Activated CD8-positive, alpha-beta T cell treated with anti-CD3 and anti-CD28 coated beads for 36 hours (primary cell): ENCODE results near the gene MTMR3. TPM values are rescaled to one million over a fixed set of nuclear protein-coding genes. Genes with fewer than 3 reads are reported as not detected.
"Not testable (repeated sequence)": the region's sequence is repeated elsewhere in the genome, so short reads cannot be mapped to it uniquely, and the experiment has no call there.

Experiments
- ATAC-seq: fragments of 200-7000 bp; cut with Tn5 transposase; one replicate; pipeline ENCODE4 v1.10.0; 2021; ENCODE audit warnings: mild to moderate bottlenecking, moderate library complexity
- CTCF ChIA-PET: fragments of 350-600 bp; sonication (Branson Sonifier 250); formaldehyde crosslinking; loops from one replicate; lab custom pipeline; 2021; ENCODE audit warnings: antibody characterized with exemption; lab: Charles Lee
- POLR2A ChIA-PET: fragments of 350-600 bp; sonication (Branson Sonifier 250); formaldehyde crosslinking; loops from one replicate; lab custom pipeline; 2021; ENCODE audit warnings: antibody characterized with exemption; lab: Charles Lee
- DNase-seq: peaks from one replicate; pipeline ENCODE4 v3.0.0-alpha.2; 2020
- H3K27ac Mint-ChIP-seq: one replicate; pipeline ENCODE4 v1.8.0; 2021; ENCODE audit warnings: mild to moderate bottlenecking, mixed read lengths
- H3K27me3 Mint-ChIP-seq: one replicate; pipeline ENCODE4 v1.8.0; 2021; ENCODE audit warnings: mixed read lengths
- H3K36me3 Mint-ChIP-seq: one replicate; pipeline ENCODE4 v1.8.0; 2021; ENCODE audit warnings: low read depth, mixed read lengths
- H3K4me1 Mint-ChIP-seq: one replicate; pipeline ENCODE4 v1.8.0; 2021; ENCODE audit warnings: low read depth, mixed read lengths
- H3K4me3 Mint-ChIP-seq: one replicate; pipeline ENCODE4 v1.8.0; 2021; ENCODE audit warnings: mild to moderate bottlenecking, moderate library complexity, mixed read lengths
- H3K9me3 Mint-ChIP-seq: one replicate; pipeline ENCODE4 v1.8.0; 2021; ENCODE audit warnings: mixed read lengths
- intact Hi-C: fragments of 100-400 bp; cut with micrococcal nuclease; formaldehyde crosslinking; loops from one replicate; pipeline ENCODE4 v1.10.0; 2022
- total RNA-seq, 2 experiments: library from RNA; stranded (reverse); gene quantifications; one replicate each; pipeline ENCODE4 v1.2.3, GENCODE V29; 2021
- TF ChIP-seq, protein P1 (sequence below): fragments of 200-600 bp; IDR thresholded peaks from one replicate; pipeline ENCODE4 v1.8.0; 2022; ENCODE audit warnings: antibody characterized with exemption, mild to moderate bottlenecking

MTMR3 gene
- total RNA-seq, 2 experiments from 2014 or later: 19.5 to 21.3 TPM

DNA sequence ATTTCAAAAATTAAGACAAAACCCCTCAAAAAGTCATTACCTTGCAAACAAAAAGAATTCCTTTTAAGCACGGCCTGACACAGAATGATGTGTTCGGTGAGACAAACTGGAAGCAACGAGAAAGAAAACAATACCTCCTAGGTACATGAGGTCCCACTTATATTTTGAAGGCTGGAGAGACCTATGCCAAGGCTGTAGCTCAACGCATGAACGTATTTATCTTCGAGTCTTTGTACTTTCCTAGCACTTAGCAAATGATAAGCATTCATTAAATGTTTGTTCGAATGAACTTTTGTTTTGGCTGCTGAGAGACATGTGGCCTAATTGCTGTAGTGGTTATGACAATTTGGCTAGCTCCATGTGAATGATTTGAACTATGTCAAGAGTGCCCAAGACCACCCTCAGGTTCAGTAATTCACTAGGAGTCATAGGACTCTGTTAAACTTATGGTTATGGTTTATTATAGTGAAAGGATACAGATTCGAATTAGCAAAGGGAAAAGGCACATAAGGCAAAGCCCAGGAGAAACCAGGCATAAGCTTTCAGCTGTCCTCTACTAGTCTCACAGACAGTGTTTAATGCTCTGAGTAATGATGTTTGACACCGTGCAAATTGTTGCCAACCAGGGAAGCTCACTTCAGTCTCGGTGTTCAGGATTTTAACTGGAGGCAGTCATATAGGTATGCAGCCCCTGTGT, 171.2 kb downstream of the MTMR3 start:
- H3K9me3 Mint-ChIP-seq: peaks cover 8% of the 10 kb centered on the region
- DNase-seq (no peak), ATAC-seq (no peak)
- no peak overlapping the region for H3K27ac Mint-ChIP-seq
- TF ChIP-seq, protein P1, sequence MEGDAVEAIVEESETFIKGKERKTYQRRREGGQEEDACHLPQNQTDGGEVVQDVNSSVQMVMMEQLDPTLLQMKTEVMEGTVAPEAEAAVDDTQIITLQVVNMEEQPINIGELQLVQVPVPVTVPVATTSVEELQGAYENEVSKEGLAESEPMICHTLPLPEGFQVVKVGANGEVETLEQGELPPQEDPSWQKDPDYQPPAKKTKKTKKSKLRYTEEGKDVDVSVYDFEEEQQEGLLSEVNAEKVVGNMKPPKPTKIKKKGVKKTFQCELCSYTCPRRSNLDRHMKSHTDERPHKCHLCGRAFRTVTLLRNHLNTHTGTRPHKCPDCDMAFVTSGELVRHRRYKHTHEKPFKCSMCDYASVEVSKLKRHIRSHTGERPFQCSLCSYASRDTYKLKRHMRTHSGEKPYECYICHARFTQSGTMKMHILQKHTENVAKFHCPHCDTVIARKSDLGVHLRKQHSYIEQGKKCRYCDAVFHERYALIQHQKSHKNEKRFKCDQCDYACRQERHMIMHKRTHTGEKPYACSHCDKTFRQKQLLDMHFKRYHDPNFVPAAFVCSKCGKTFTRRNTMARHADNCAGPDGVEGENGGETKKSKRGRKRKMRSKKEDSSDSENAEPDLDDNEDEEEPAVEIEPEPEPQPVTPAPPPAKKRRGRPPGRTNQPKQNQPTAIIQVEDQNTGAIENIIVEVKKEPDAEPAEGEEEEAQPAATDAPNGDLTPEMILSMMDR: no peak
- POLR2A ChIA-PET: no interaction called here
- H3K4me3 Mint-ChIP-seq: no peak overlapping the region
- peaks cover 6% of the 10 kb centered on the region for H3K27me3 Mint-ChIP-seq
- H3K36me3 Mint-ChIP-seq: peaks cover 2% of the 10 kb centered on the region
- CTCF ChIA-PET: interaction anchor here (1.0 to 2.0 kb wide), 5 partner anchors 15 to 418 kb away, joined by 3 to 6 read pairs (median 4); no protein-coding TSS in a partner anchor
- intact Hi-C loops: no loop called here
- no peaks in the 10 kb centered on the region for H3K4me1 Mint-ChIP-seq

GRCh38 chr22:30054764-30055069, 171.7 kb downstream of the MTMR3 start:
- Mint-ChIP-seq H3K27ac (no peak overlapping the region), H3K4me1 (no peaks in the 10 kb centered on the region), H3K9me3 (peaks cover 8% of the 10 kb centered on the region), H3K27me3 (peaks cover 6% of the 10 kb centered on the region), H3K4me3 (no peak overlapping the region), H3K36me3 (peaks cover 2% of the 10 kb centered on the region)
- intact Hi-C loops: no loop called here
- DNase-seq (no peak), ATAC-seq (no peak)
- CTCF ChIA-PET: interaction anchor here (1.0 to 2.0 kb wide), 5 partner anchors 15 to 419 kb away, joined by 3 to 6 read pairs (median 4); no protein-coding TSS in a partner anchor
- POLR2A ChIA-PET: no interaction called here
- TF ChIP-seq, protein P1: no peak

- Mint-ChIP-seq H3K4me1 (no peaks in the 10 kb centered on the region), H3K27me3 (peaks cover 6% of the 10 kb centered on the region), H3K4me3 (no peak overlapping the region), H3K36me3 (peaks cover 2% of the 10 kb centered on the region), H3K9me3 (peaks cover 8% of the 10 kb centered on the region), H3K27ac (no peak overlapping the region)
- no peak for DNase-seq
- ATAC-seq: no peak
- intact Hi-C loops: no loop called here
- TF ChIP-seq, protein P1: no peak
- POLR2A ChIA-PET: no interaction called here
- CTCF ChIA-PET: interaction anchor here (1.4 to 1.5 kb wide), 2 partner anchors 16 to 194 kb away, joined by 3 to 4 read pairs; no protein-coding TSS in a partner anchor
Measured at GRCh38 chr22:30056015-30056414, 173.0 kb downstream of the MTMR3 start.

- Mint-ChIP-seq H3K27me3 (peaks cover 7% of the 10 kb centered on the region), H3K4me1 (no peaks in the 10 kb centered on the region), H3K4me3 (no peak overlapping the region), H3K27ac (no peak overlapping the region), H3K36me3 (peaks cover 2% of the 10 kb centered on the region), H3K9me3 (peaks cover 8% of the 10 kb centered on the region)
- TF ChIP-seq, protein P1: no peak
- ATAC-seq (no peak), DNase-seq (no peak)
- ChIA-PET CTCF (interaction anchor here (2.3 kb wide), 1 partner anchor 10 kb away, joined by 5 read pairs; no protein-coding TSS in a partner anchor), POLR2A (no interaction called here)
- intact Hi-C loops: no loop called here
Measured at GRCh38 chr22:30057375-30057774, 174.4 kb downstream of the MTMR3 start.

DNA sequence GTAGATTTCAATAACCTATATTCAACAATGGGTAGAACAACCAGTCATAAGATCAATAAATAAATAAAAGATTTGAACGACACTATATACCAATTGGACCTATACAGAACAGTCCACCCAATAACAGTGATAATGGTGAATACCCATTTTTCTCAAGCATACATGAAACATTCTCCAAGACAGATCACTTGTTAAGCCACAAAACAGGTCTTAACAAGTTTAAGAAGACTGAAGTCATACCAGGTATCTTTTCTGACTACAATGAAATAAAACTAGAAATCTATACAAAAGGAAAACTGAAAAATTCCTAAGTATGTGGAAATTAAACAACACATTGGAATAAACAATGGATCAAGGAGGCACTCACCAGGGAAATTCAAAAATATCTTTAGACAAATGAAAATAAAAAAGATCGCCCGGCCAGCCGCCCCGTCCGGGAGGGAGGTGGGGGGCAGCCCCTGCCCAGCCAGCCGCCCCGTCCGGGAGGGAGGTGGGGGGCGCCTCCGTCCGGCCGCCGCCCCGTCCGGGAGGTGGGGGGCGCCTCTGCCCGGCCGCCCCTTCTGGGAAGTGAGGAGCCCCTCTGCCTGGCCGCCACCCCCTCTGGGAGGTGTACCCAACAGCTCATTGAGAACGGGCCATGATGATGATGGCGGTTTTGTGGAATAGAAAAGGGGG, 176.5 kb downstream of the MTMR3 start:
- ATAC-seq, H3K4me1 Mint-ChIP-seq, DNase-seq, intact Hi-C loops, H3K4me3 Mint-ChIP-seq, H3K36me3 Mint-ChIP-seq, H3K27ac Mint-ChIP-seq, POLR2A ChIA-PET, CTCF ChIA-PET, H3K27me3 Mint-ChIP-seq: not testable (repeated sequence)
- peaks cover 19% of the 10 kb centered on the region for H3K9me3 Mint-ChIP-seq

DNA sequence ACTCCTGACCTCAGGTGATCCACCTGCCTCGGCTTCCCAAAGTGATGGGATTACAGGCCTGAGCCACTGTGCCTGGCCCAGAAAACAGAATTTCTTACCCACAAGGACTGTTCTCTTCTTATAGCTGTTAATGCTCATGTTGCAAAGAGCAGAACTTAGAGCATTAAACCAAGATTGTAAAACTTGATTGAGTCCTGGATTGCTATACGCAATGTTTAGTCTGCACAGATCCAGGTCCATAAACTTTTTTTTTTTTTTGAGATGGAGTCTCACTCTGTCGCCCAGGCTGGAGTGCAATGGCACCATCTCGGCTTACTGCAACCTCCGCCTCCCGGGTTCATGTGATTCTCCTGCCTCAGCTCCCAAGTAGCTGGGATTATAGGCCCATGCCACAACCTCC, 178.1 kb downstream of the MTMR3 start:
- intact Hi-C loops, H3K4me1 Mint-ChIP-seq, CTCF ChIA-PET, H3K36me3 Mint-ChIP-seq, H3K4me3 Mint-ChIP-seq, H3K27ac Mint-ChIP-seq, H3K27me3 Mint-ChIP-seq, DNase-seq, POLR2A ChIA-PET, ATAC-seq: not testable (repeated sequence)
- H3K9me3 Mint-ChIP-seq: peaks cover 22% of the 10 kb centered on the region
